Measurements from ENCODE around the gene LDLRAD3.

- TF ChIP-seq POLR2A (IDR thresholded peaks at IDR 0.05) (no peak), CTCF (IDR thresholded peaks at IDR 0.05) (no peak)
These were observed 54.8 kb downstream of the LDLRAD3 start for GRCh38 chr11:35998634-35999033.
